SK-N-SH (cell line): ENCODE measurements around the gene KCNQ5. TPM values are rescaled to one million over a fixed set of nuclear protein-coding genes. Genes with fewer than 3 reads are reported as not detected.

Experiments used
- CTCF ChIA-PET: fragments of 300-600, 350-600 bp; formaldehyde crosslinking; extraction: SDS; loops from one replicate; lab custom pipeline; 2021; lab: Yijun Ruan, JAX
- POLR2A ChIA-PET: fragments of 350-600 bp; sonication (Branson Sonifier 250); formaldehyde crosslinking; extraction: SDS; loops from one replicate; lab custom pipeline; 2020; ENCODE audit warnings: antibody characterized with exemption, inconsistent platforms; lab: Yijun Ruan, JAX
- DNase-seq: peaks from one replicate; pipeline ENCODE4 v3.0.0; 2012
- H2AFZ ChIP-seq: fragments of 200-600 bp; sonication (generic); 2 replicates; pipeline ENCODE4 v1.8.1; 2016; ENCODE audit warnings: antibody characterized with exemption, mild to moderate bottlenecking, low read depth
- H3F3A ChIP-seq: fragments of 200-600 bp; sonication (generic); replicated peaks from 2 replicates; pipeline ENCODE3; 2016; ENCODE audit warnings: antibody characterized with exemption, mild to moderate bottlenecking; ENCODE audit not compliant: insufficient read depth
- H3K27ac ChIP-seq, 2 experiments: fragments of 200-500 bp in 1 of 2; fragments of 200-600 bp in 1 of 2; sonication (Bioruptor generic) in 1 of 2; sonication (generic), shearing (Covaris generic) in 1 of 2; 2 replicates each; pipeline versions ENCODE4 v1.5.1 to v1.6.1; 2014 to 2016; ENCODE audit warnings: low read depth in 2 of 2, inconsistent platforms in 1 of 2, low read length in 1 of 2, mild to moderate bottlenecking in 1 of 2, mixed read lengths in 1 of 2
- H3K27me3 ChIP-seq: fragments of 200-600 bp; sonication (generic), shearing (Covaris generic); 2 replicates; pipeline ENCODE4 v1.6.1; 2016; ENCODE audit warnings: mixed run types; ENCODE audit not compliant: insufficient read depth
- H3K36me3 ChIP-seq, 2 experiments: fragments of 200-500 bp in 1 of 2; fragments of 200-600 bp in 1 of 2; sonication (Bioruptor generic) in 1 of 2; sonication (generic) in 1 of 2; replicated peaks in 1 of 2; 2 replicates each; pipeline versions ENCODE3 to v1.5.1; 2014 to 2016; ENCODE audit warnings: low read length in 1 of 2, mild to moderate bottlenecking in 1 of 2; ENCODE audit not compliant: insufficient read depth in 2 of 2, control insufficient read depth in 1 of 2
- H3K4me1 ChIP-seq, 2 experiments: fragments of 200-500 bp in 1 of 2; fragments of 200-600 bp in 1 of 2; sonication (Bioruptor generic) in 1 of 2; sonication (generic), shearing (Covaris generic) in 1 of 2; 2 replicates each; pipeline versions ENCODE4 v1.5.1 to v1.6.1; 2014 to 2016; ENCODE audit warnings: low read depth in 1 of 2, low read length in 1 of 2, mixed run types in 1 of 2; ENCODE audit not compliant: insufficient read depth in 2 of 2, control insufficient read depth in 1 of 2
- H3K4me2 ChIP-seq: fragments of 200-600 bp; sonication (generic), shearing (Covaris generic); 2 replicates; pipeline ENCODE4 v1.6.1; 2017; ENCODE audit warnings: mixed run types
- H3K4me3 ChIP-seq, 2 experiments: fragments of 200-500 bp in 1 of 2; fragments of 200-600 bp in 1 of 2; sonication (Bioruptor generic) in 1 of 2; sonication (generic), shearing (Covaris generic) in 1 of 2; 2 replicates each; pipeline versions ENCODE4 v1.5.1 to v1.8.1; 2014 to 2016; ENCODE audit warnings: low read depth in 2 of 2, inconsistent platforms in 1 of 2, low read length in 1 of 2, mild to moderate bottlenecking in 1 of 2, mixed read lengths in 1 of 2, moderate library complexity in 1 of 2
- H3K79me2 ChIP-seq: fragments of 200-600 bp; sonication (generic); 2 replicates; pipeline ENCODE4 v1.8.1; 2017; ENCODE audit warnings: mild to moderate bottlenecking; ENCODE audit not compliant: insufficient read depth
- H3K9ac ChIP-seq: fragments of 200-600 bp; sonication (generic); 2 replicates; pipeline ENCODE4 v1.6.1; 2017; ENCODE audit warnings: mixed run types
- H3K9me2 ChIP-seq: fragments of 200-600 bp; sonication (generic); 2 replicates; pipeline ENCODE4 v1.6.1; 2017; ENCODE audit warnings: mixed run types
- H3K9me3 ChIP-seq: fragments of 200-600 bp; sonication (generic); 2 replicates; pipeline ENCODE4 v1.6.1; 2017; ENCODE audit warnings: mixed run types, mild to moderate bottlenecking, moderate library complexity
- H4K20me1 ChIP-seq: fragments of 200-600 bp; sonication (generic); 2 replicates; pipeline ENCODE4 v1.6.1; 2017; ENCODE audit warnings: mild to moderate bottlenecking, mixed run types; ENCODE audit not compliant: insufficient read depth
- CHD2 ChIP-seq: fragments of 150-350 bp; IDR thresholded peaks from 2 replicates; pipeline ENCODE4 v1.6.1; 2018; ENCODE audit warnings: low read length; ENCODE audit not compliant: partially characterized antibody
- EP300 ChIP-seq, 2 experiments: IDR thresholded peaks; 2 replicates each; pipeline versions ENCODE4 v1.4.0 to v1.6.1; 2012; ENCODE audit warnings: borderline replicate concordance in 1 of 2, low read depth in 1 of 2, low read length in 1 of 2
- FOXJ3 ChIP-seq: sonication (generic); formaldehyde crosslinking; IDR thresholded peaks from 2 replicates; pipeline ENCODE4 v1.5.1; 2020; ENCODE audit warnings: mild to moderate bottlenecking, missing genetic modification reagents
- MXI1 ChIP-seq: IDR thresholded peaks from 2 replicates; pipeline ENCODE4 v1.6.1; 2012; ENCODE audit warnings: mild to moderate bottlenecking, low read depth, low read length, improper control_type of control experiment
- POLR2AphosphoS5 ChIP-seq: IDR thresholded peaks from 2 replicates; pipeline ENCODE4 v1.6.1; 2012; ENCODE audit warnings: low read depth, low read length
- RAD21 ChIP-seq: IDR thresholded peaks from 2 replicates; pipeline ENCODE4 v1.6.1; 2012; ENCODE audit warnings: mild to moderate bottlenecking, low read length
- RFX5 ChIP-seq: IDR thresholded peaks from 2 replicates; pipeline ENCODE4 v1.6.1; 2012; ENCODE audit warnings: mild to moderate bottlenecking, improper control_type of control experiment, low read length
- RXRA ChIP-seq: IDR thresholded peaks from 2 replicates; pipeline ENCODE4 v1.4.0; 2012; ENCODE audit warnings: low read depth, mild to moderate bottlenecking, borderline replicate concordance
- SMC3 ChIP-seq: IDR thresholded peaks from 2 replicates; pipeline ENCODE4 v1.6.1; 2012; ENCODE audit warnings: low read depth, low read length, improper control_type of control experiment
- TEAD4 ChIP-seq: IDR thresholded peaks from 2 replicates; pipeline ENCODE4 v1.4.0; 2012; ENCODE audit warnings: mild to moderate bottlenecking, borderline replicate concordance; ENCODE audit not compliant: insufficient read depth
- YY1 ChIP-seq: IDR thresholded peaks from 2 replicates; pipeline ENCODE4 v1.4.0; 2012; ENCODE audit warnings: low read depth, mild to moderate bottlenecking
- WGBS: methylation state at CpG from one replicate; pipeline ENCODE4 v1.1.6; 2017; ENCODE audit warnings: low lambda C conversion rate; 5-methylcytosine and 5-hydroxymethylcytosine counted together
- polyA plus RNA-seq, 3 experiments: library from polyadenylated mRNA; depleted of rRNA; stranded (reverse); fragments of >200 nt; gene quantifications; 2 replicates each; pipeline ENCODE4 v1.2.3, GENCODE V29; 2012
- TF ChIP-seq, protein P1 (sequence below): fragments of 150-350 bp; IDR thresholded peaks from 2 replicates; pipeline ENCODE4 v1.6.1; 2016; ENCODE audit warnings: mild to moderate bottlenecking, low read depth, low read length

The KCNQ5 gene
- polyA plus RNA-seq, 1 of the 3 experiments (the other 2 are of a cell fraction), result 3.2 TPM

DNA sequence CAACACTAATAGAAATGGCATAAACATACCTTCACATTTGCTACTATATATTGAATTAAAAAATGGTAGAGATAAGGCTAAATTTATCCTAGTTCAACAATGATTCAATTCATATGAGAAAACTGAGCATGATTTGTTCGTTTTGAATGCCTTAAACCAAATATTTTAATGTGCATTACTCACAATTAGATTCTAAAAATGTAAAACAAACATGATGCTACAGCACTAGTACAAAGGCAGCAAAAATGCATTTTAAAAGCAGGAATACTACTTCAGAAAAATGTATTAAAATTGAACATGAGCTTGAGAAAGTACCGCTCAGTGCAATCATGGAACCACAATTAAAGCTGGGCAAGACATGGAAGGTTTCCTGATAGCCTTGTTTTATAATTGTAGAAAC, 195.3 kb downstream of the KCNQ5 start:
- DNase-seq, result no peak
- 80% methylated on average over 2 of the region's 2 CpGs for WGBS
- H3K9ac ChIP-seq, result no peak overlapping the region
- no peak overlapping the region; the same call in 1 of the 2 replicates for H3K4me2 ChIP-seq
- H3K27me3 ChIP-seq, result no peaks in the 10 kb centered on the region
- H2AFZ ChIP-seq, result no peak overlapping the region
- ChIA-PET POLR2A (no interaction called here), CTCF (no interaction called here)
- peaks cover 0 to 16% of the 10 kb centered on the region in 2 experiments; a peak in 1 of 4 replicates for H3K4me1 ChIP-seq
- H3F3A ChIP-seq, result peaks cover 4% of the 10 kb centered on the region
- TF ChIP-seq MXI1 (no peak), CHD2 (no peak), POLR2AphosphoS5 (no peak), TEAD4 (no peak), FOXJ3 (CRISPR knock-in tag) (no peak), EP300 (IDR thresholded peaks at IDR 0.05; ENCODE audit: borderline replicate concordance in 1 of 2, low read depth in 1 of 2, low read length in 1 of 2) (no peak)
- peaks cover 44% of the 10 kb centered on the region; the same call in 1 of the 2 replicates for H3K79me2 ChIP-seq
- H3K27ac ChIP-seq, result peak overlapping the region in 1 of 2 experiments; percentile 7; a peak in 1 of 4 replicates
- H3K9me2 ChIP-seq, result no peaks in the 10 kb centered on the region
- no peaks in the 10 kb centered on the region for H3K9me3 ChIP-seq
- H3K4me3 ChIP-seq, result no peak overlapping the region
- no peaks in the 10 kb centered on the region for H4K20me1 ChIP-seq
- no peaks in the 10 kb centered on the region for H3K36me3 ChIP-seq

DNA sequence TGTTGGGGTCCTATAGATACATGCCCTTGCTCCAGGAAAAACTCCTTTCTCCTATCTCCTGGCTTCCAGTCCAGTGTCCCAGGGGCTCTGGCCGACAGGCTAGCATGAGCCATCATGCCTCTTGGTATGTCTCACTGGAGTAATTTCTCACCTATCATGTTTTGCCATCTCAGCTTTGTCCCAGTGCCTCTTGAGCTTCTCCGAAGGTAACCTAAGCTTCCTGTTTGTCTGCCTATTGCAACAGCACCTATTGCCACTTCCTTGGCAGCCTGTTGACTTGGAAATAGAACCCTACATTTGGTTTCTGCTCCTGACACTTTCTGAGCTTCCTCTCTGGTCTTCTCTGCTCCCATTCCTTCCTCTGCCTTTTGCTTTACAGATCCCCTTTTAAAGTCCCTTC, 197.7 kb downstream of the KCNQ5 start:
- Histone ChIP-seq H3K9me3 (no peaks in the 10 kb centered on the region), H3K9ac (no peak overlapping the region), H2AFZ (no peak overlapping the region), H3K27ac (no peak overlapping the region), H3F3A (peaks cover 4% of the 10 kb centered on the region), H3K79me2 (peaks cover 45% of the 10 kb centered on the region; the same call in 1 of the 2 replicates), H4K20me1 (no peaks in the 10 kb centered on the region), H3K27me3 (no peaks in the 10 kb centered on the region), H3K4me1 (peaks cover 0 to 16% of the 10 kb centered on the region in 2 experiments; a peak in 1 of 4 replicates)
- no peak for DNase-seq
- POLR2A ChIA-PET, result no interaction called here
- 87% methylated on average over 2 of the region's 2 CpGs for WGBS
- no peak for TF ChIP-seq SMC3
- no peak for TF ChIP-seq RXRA
- TF ChIP-seq YY1, result no peak
- TF ChIP-seq, protein P1, sequence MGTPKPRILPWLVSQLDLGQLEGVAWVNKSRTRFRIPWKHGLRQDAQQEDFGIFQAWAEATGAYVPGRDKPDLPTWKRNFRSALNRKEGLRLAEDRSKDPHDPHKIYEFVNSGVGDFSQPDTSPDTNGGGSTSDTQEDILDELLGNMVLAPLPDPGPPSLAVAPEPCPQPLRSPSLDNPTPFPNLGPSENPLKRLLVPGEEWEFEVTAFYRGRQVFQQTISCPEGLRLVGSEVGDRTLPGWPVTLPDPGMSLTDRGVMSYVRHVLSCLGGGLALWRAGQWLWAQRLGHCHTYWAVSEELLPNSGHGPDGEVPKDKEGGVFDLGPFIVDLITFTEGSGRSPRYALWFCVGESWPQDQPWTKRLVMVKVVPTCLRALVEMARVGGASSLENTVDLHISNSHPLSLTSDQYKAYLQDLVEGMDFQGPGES, result no peak
- no peak for TF ChIP-seq TEAD4
- no peak for TF ChIP-seq EP300 (IDR thresholded peaks at IDR 0.05; ENCODE audit: borderline replicate concordance in 1 of 2, low read depth in 1 of 2, low read length in 1 of 2)
- TF ChIP-seq POLR2AphosphoS5, result no peak
- no peak for TF ChIP-seq RFX5
- no peak for TF ChIP-seq RAD21
- no peak for TF ChIP-seq MXI1
- TF ChIP-seq, all 33 proteins: peak for 0
- H3K36me3 ChIP-seq, result peaks cover 0 to 6% of the 10 kb centered on the region in 2 experiments
- H3K4me3 ChIP-seq, result no peak overlapping the region
- peak overlapping the region; percentile 42; the same call in 1 of the 2 replicates for H3K4me2 ChIP-seq
- CTCF ChIA-PET, result interaction anchor here (1.1 kb wide), 1 partner anchor 507 kb away, joined by 3 read pairs; no protein-coding TSS in a partner anchor
- H3K9me2 ChIP-seq, result no peaks in the 10 kb centered on the region
